H1 (cell line): ENCODE measurements around the gene GALNT18. TPM values are rescaled to one million over a fixed set of nuclear protein-coding genes. Genes with fewer than 3 reads are reported as not detected.

Source experiments
- CTCF ChIA-PET: fragments of 300-600 bp; sonication (Branson Sonifier 250); formaldehyde crosslinking; loops from one replicate; lab custom pipeline; 2021; ENCODE audit not compliant: partially characterized antibody; lab: Charles Lee
- POLR2A ChIA-PET: fragments of 300-600 bp; sonication (Branson Sonifier 250); formaldehyde crosslinking; loops from one replicate; lab custom pipeline; 2021; ENCODE audit warnings: inconsistent platforms; ENCODE audit not compliant: partially characterized antibody; lab: Charles Lee
- DNase-seq, 2 experiments: peaks; one replicate each; pipeline versions ENCODE4 v3.0.0 to v3.0.0-alpha.2; 2010 to 2022; ENCODE audit warnings: low spot score in 2 of 2, low read depth in 1 of 2, mixed read lengths in 1 of 2
- FAIRE-seq: peaks from 2 replicates; lab custom pipeline; 2011; peaks lifted over from hg19 to GRCh38; lab: Jason Lieb, UNC
- H2AFZ ChIP-seq: 2 replicates; pipeline ENCODE4 v1.8.1; 2012; ENCODE audit warnings: low read length, inconsistent platforms
- H2AK5ac ChIP-seq: 2 replicates; pipeline ENCODE4 v1.6.1; 2013; ENCODE audit warnings: low read depth, low read length
- H2BK120ac ChIP-seq: replicated peaks from 2 replicates; pipeline ENCODE3; 2013; ENCODE audit warnings: low read depth, low read length, inconsistent platforms
- H2BK12ac ChIP-seq: 2 replicates; pipeline ENCODE4 v1.6.1; 2013; ENCODE audit warnings: low read depth, low read length
- H2BK15ac ChIP-seq: 2 replicates; pipeline ENCODE4 v1.6.1; 2013; ENCODE audit warnings: low read length
- H2BK20ac ChIP-seq: 2 replicates; pipeline ENCODE4 v1.6.1; 2013; ENCODE audit warnings: low read length
- H2BK5ac ChIP-seq: 2 replicates; pipeline ENCODE4 v1.6.1; 2013; ENCODE audit warnings: low read depth, low read length
- H3K14ac ChIP-seq: 2 replicates; pipeline ENCODE4 v1.6.1; 2013; ENCODE audit warnings: inconsistent platforms; ENCODE audit not compliant: insufficient read length
- H3K18ac ChIP-seq: 2 replicates; pipeline ENCODE4 v1.6.1; 2013; ENCODE audit warnings: low read length; ENCODE audit errors: extremely low read depth
- H3K23ac ChIP-seq: 2 replicates; pipeline ENCODE4 v1.6.1; 2013; ENCODE audit warnings: inconsistent platforms; ENCODE audit not compliant: insufficient read length
- H3K23me2 ChIP-seq: 2 replicates; pipeline ENCODE4 v1.6.1; 2013; ENCODE audit warnings: low read depth, low read length
- H3K27ac ChIP-seq: 2 replicates; pipeline ENCODE4 v1.6.1; 2011; ENCODE audit warnings: low read depth, low read length, inconsistent platforms
- H3K27me3 ChIP-seq, 4 experiments: replicated peaks in 1 of 4; 1 replicate in 1 of 4; 2 replicates in 3 of 4; pipeline versions ENCODE4 v1.6.1 to v1.8.1; 2011 to 2013; ENCODE audit warnings: low read length in 3 of 4, mild to moderate bottlenecking in 3 of 4, inconsistent platforms in 2 of 4, mixed read lengths in 2 of 4, moderate library complexity in 1 of 4; ENCODE audit not compliant: control insufficient read depth in 3 of 4, insufficient read depth in 3 of 4; ENCODE audit errors: extremely low read depth in 1 of 4
- H3K36me3 ChIP-seq, 4 experiments: 2 replicates each; pipeline versions ENCODE4 v1.6.1 to v1.8.1; 2011 to 2013; ENCODE audit warnings: mild to moderate bottlenecking in 4 of 4, low read length in 3 of 4, moderate library complexity in 2 of 4, control low read depth in 1 of 4, inconsistent platforms in 1 of 4; ENCODE audit not compliant: insufficient read depth in 4 of 4, control insufficient read depth in 2 of 4
- H3K4ac ChIP-seq: replicated peaks from 2 replicates; pipeline ENCODE3; 2013; ENCODE audit warnings: low read length, low read depth, mixed read lengths, inconsistent platforms; ENCODE audit not compliant: insufficient read length
- H3K4me1 ChIP-seq, 4 experiments: replicated peaks in 1 of 4; 1 replicate in 1 of 4; 2 replicates in 3 of 4; pipeline versions ENCODE4 v1.6.1 to v1.8.1; 2011 to 2013; ENCODE audit warnings: low read length in 3 of 4, inconsistent platforms in 2 of 4, mixed read lengths in 1 of 4; ENCODE audit not compliant: insufficient read depth in 4 of 4, control insufficient read depth in 3 of 4
- H3K4me2 ChIP-seq, 2 experiments: 2 replicates each; pipeline versions ENCODE4 v1.6.1 to v1.8.1; 2011 to 2013; ENCODE audit warnings: low read depth in 2 of 2, low read length in 2 of 2, control low read depth in 1 of 2, inconsistent platforms in 1 of 2, mild to moderate bottlenecking in 1 of 2; ENCODE audit not compliant: insufficient read depth in 1 of 2
- H3K4me3 ChIP-seq, 4 experiments: fragments of 200-600, 300-600 bp in 1 of 4; sonication (generic), shearing (Covaris generic), sonication (Bioruptor Twin) in 1 of 4; 2 replicates each; pipeline versions ENCODE4 v1.5.1 to v1.8.1; 2011 to 2016; ENCODE audit warnings: low read length in 4 of 4, low read depth in 3 of 4, control low read depth in 2 of 4, inconsistent platforms in 2 of 4, mild to moderate bottlenecking in 2 of 4, mixed read lengths in 1 of 4, moderate library complexity in 1 of 4; ENCODE audit not compliant: insufficient read depth in 2 of 4; ENCODE audit errors: extremely low read depth in 1 of 4
- H3K56ac ChIP-seq: replicated peaks from 2 replicates; pipeline ENCODE3; 2013; ENCODE audit warnings: low read depth, mild to moderate bottlenecking, mixed read lengths, low read length, inconsistent platforms; ENCODE audit not compliant: insufficient read length
- H3K79me1 ChIP-seq: 2 replicates; pipeline ENCODE4 v1.6.1; 2013; ENCODE audit warnings: low read depth, low read length, control low read depth
- H3K79me2 ChIP-seq, 2 experiments: 2 replicates each; pipeline versions ENCODE4 v1.6.1 to v1.8.1; 2012 to 2013; ENCODE audit warnings: low read length in 2 of 2, mild to moderate bottlenecking in 2 of 2, inconsistent platforms in 1 of 2; ENCODE audit not compliant: insufficient read depth in 2 of 2, control insufficient read depth in 1 of 2
- H3K9ac ChIP-seq, 4 experiments: replicated peaks in 1 of 4; 1 replicate in 1 of 4; 2 replicates in 3 of 4; pipeline versions ENCODE4 v1.6.1 to v1.8.1; 2011 to 2013; ENCODE audit warnings: low read depth in 3 of 4, low read length in 3 of 4, control low read depth in 2 of 4, mild to moderate bottlenecking in 2 of 4, moderate library complexity in 2 of 4, inconsistent platforms in 1 of 4; ENCODE audit errors: extremely low read depth in 1 of 4
- H3K9me3 ChIP-seq, 2 experiments: 2 replicates each; pipeline versions ENCODE4 v1.6.1 to v1.8.1; 2012 to 2013; ENCODE audit warnings: mild to moderate bottlenecking in 2 of 2, moderate library complexity in 2 of 2, control low read depth in 1 of 2, inconsistent platforms in 1 of 2, low read depth in 1 of 2, low read length in 1 of 2, mixed read lengths in 1 of 2; ENCODE audit not compliant: insufficient read depth in 2 of 2
- H4K20me1 ChIP-seq, 2 experiments: replicated peaks in 1 of 2; 2 replicates each; pipeline versions ENCODE3 to v1.8.1; 2011 to 2013; ENCODE audit warnings: inconsistent platforms in 2 of 2, low read length in 2 of 2, mild to moderate bottlenecking in 1 of 2; ENCODE audit not compliant: insufficient read depth in 2 of 2, control insufficient read depth in 1 of 2
- H4K5ac ChIP-seq: 2 replicates; pipeline ENCODE4 v1.6.1; 2013; ENCODE audit warnings: low read length, low read depth, mixed read lengths, inconsistent platforms; ENCODE audit not compliant: insufficient read length
- H4K8ac ChIP-seq: 2 replicates; pipeline ENCODE4 v1.8.0; 2013; ENCODE audit warnings: mild to moderate bottlenecking, moderate library complexity, low read length, inconsistent platforms; ENCODE audit not compliant: insufficient read depth; ENCODE audit errors: extremely low read depth
- H4K91ac ChIP-seq: replicated peaks from 2 replicates; pipeline ENCODE3; 2013; ENCODE audit warnings: low read length, mixed read lengths, inconsistent platforms; ENCODE audit not compliant: insufficient read length
- HDAC2 ChIP-seq, 2 experiments: fragments of 300-600 bp in 1 of 2; sonication (generic) in 1 of 2; IDR thresholded peaks; 2 replicates each; pipeline ENCODE4 v1.6.1; 2011 to 2012; ENCODE audit warnings: low read depth in 2 of 2, low read length in 2 of 2, mild to moderate bottlenecking in 2 of 2, moderate library complexity in 2 of 2, borderline replicate concordance in 1 of 2, inconsistent platforms in 1 of 2
- KDM4A ChIP-seq: IDR thresholded peaks from one replicate; pipeline ENCODE4 v1.7.1; 2012; ENCODE audit warnings: low read depth, mild to moderate bottlenecking, moderate library complexity, low read length, inconsistent platforms; ENCODE audit not compliant: severe bottlenecking
- RAD21 ChIP-seq, 2 experiments: IDR thresholded peaks in 1 of 2; conservative IDR thresholded peaks in 1 of 2; 2 replicates each; pipeline ENCODE4 v1.6.1; 2011; ENCODE audit warnings: low read depth in 2 of 2, low read length in 2 of 2, improper control_type of control experiment in 1 of 2, inconsistent platforms in 1 of 2, mild to moderate bottlenecking in 1 of 2, moderate library complexity in 1 of 2
- SIN3A ChIP-seq, 2 experiments: IDR thresholded peaks in 1 of 2; conservative IDR thresholded peaks in 1 of 2; 2 replicates each; pipeline ENCODE4 v1.6.1; 2011 to 2012; ENCODE audit warnings: low read length in 2 of 2, improper control_type of control experiment in 1 of 2, low read depth in 1 of 2, mild to moderate bottlenecking in 1 of 2
- WGBS, 2 experiments: shearing (Covaris generic) in 1 of 2; methylation state at CpG; one replicate each; pipeline versions ENCODE4 v1.1.6 to v1.1.7; 2013 to 2015; ENCODE audit warnings: low lambda C conversion rate in 2 of 2, mixed read lengths in 2 of 2, inconsistent platforms in 1 of 2, low coverage in 1 of 2, missing lambda C conversion rate in 1 of 2; ENCODE audit not compliant: insufficient replicate concordance in 2 of 2, insufficient coverage in 1 of 2, insufficient read length in 1 of 2; ENCODE audit errors: extremely low coverage in 1 of 2, missing lambda C conversion rate in 1 of 2; 5-methylcytosine and 5-hydroxymethylcytosine counted together
- polyA plus RNA-seq, 7 experiments: library from polyadenylated mRNA; depleted of rRNA in 3 of 7; stranded (reverse) in 5 of 7; unstranded in 2 of 7; fragments of >200 nt in 5 of 7; fragments of 200-250 nt in 2 of 7; gene quantifications; 1 replicate in 5 of 7; 2 replicates in 1 of 7; 4 replicates in 1 of 7; pipeline versions ENCODE4 v1.2.1 to v1.2.3, GENCODE V29; 2011 to 2013; ENCODE audit warnings: missing spikeins in 2 of 7, mixed read lengths in 2 of 7
- total RNA-seq: library from RNA; stranded (reverse); fragmentation: NEBNext Ultra II Directional; extraction: Animal tissue kit (Norgen Biotek cat#: 25700); gene quantifications from 2 replicates; pipeline ENCODE4 v1.2.1, GENCODE V29; 2021

The GALNT18 gene
- total and polyA plus RNA-seq, 2 of the 8 experiments (the other 6 are each of a cell fraction or from before 2014, with no cell fraction given), result 6.0 to 9.4 TPM

DNA sequence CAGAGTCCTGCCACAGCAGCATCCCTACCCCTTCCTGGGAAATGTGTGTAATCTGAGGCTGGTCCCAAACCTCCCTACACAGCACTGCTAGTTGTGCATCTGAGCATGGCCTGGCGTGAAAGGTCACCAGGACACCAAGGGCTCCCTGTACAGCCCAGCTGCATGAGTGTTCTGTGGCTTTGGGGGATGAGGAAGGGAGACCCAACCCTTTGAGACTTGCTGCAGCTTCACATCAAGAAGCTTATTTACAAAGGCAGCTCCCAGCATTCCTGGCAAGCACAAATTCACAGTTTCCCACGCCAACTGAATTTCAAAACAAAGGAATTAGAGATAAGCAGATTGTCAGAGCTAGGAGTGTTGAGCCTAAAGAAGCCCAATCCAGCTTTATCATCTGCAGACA, 301.0 kb downstream of the GALNT18 start:
- H4K8ac ChIP-seq, result no peak overlapping the region
- POLR2A ChIA-PET, result no interaction called here
- H2BK15ac ChIP-seq, result no peak overlapping the region
- 85% methylated on average over 2 of the region's 2 CpGs; no CpG with 5 or more reads in 1 of the 2 experiments for WGBS, 2 experiments
- no peaks in the 10 kb centered on the region for H4K20me1 ChIP-seq
- no peaks in the 10 kb centered on the region for H3K79me1 ChIP-seq
- no peak overlapping the region for H3K9ac ChIP-seq
- H3K9me3 ChIP-seq, result 0 out of 4 replicates have a peak, but pooled peaks cover 0 to 2% of the 10 kb centered on the region in 2 experiments
- no peak overlapping the region for H2AK5ac ChIP-seq
- no peak overlapping the region for H2BK12ac ChIP-seq
- H2AFZ ChIP-seq, result no peak overlapping the region
- H4K5ac ChIP-seq, result no peak overlapping the region
- H2BK5ac ChIP-seq, result no peak overlapping the region
- no peak overlapping the region for H3K14ac ChIP-seq
- H3K4me3 ChIP-seq, result no peak overlapping the region
- no peak overlapping the region for H3K18ac ChIP-seq
- H2BK20ac ChIP-seq, result no peak overlapping the region
- no peak overlapping the region for H3K4me2 ChIP-seq
- TF ChIP-seq KDM4A (no peak), HDAC2 (IDR thresholded peaks at IDR 0.05; ENCODE audit: borderline replicate concordance in 1 of 2, low read depth in 2 of 2, low read length in 2 of 2) (no peak), RAD21 (IDR thresholded peaks at IDR 0.05 in 1 of 2, conservative IDR thresholded peaks at IDR 0.05 in 1 of 2; ENCODE audit: low read depth in 2 of 2, low read length in 2 of 2) (no peak), SIN3A (conservative IDR thresholded peaks at IDR 0.05 in 1 of 2, IDR thresholded peaks at IDR 0.05 in 1 of 2; ENCODE audit: low read depth in 1 of 2, low read length in 2 of 2) (no peak)
- no peaks in the 10 kb centered on the region for H3K27me3 ChIP-seq
- H3K4ac ChIP-seq, result no peak overlapping the region
- no peaks in the 10 kb centered on the region for H3K4me1 ChIP-seq
- H2BK120ac ChIP-seq, result no peak overlapping the region
- no peak overlapping the region for H3K27ac ChIP-seq
- H3K36me3 ChIP-seq, result no peaks in the 10 kb centered on the region
- CTCF ChIA-PET, result interaction anchor here (1.5 kb wide), 1 partner anchor 10 kb away, joined by 3 read pairs; no protein-coding TSS in a partner anchor
- no peaks in the 10 kb centered on the region for H3K23me2 ChIP-seq
- no peak overlapping the region for H3K56ac ChIP-seq
- DNase-seq (no peak), FAIRE-seq (no peak)
- H3K79me2 ChIP-seq, result no peaks in the 10 kb centered on the region
- no peak overlapping the region for H3K23ac ChIP-seq
- H4K91ac ChIP-seq, result no peak overlapping the region
